GM21423 (cell line): ENCODE data around the gene CISD3.

Experiments used
- ATAC-seq: cut with Tn5 transposase; IDR thresholded peaks from one replicate; pipeline ENCODE4 v1.9.1; 2021; ENCODE audit warnings: mild to moderate bottlenecking, moderate library complexity; ENCODE audit not compliant: unreplicated experiment

The CISD3 gene

GRCh38 chr17:38742411-38743308, 12.5 kb downstream of the CISD3 start:
- ATAC-seq: no peak

GRCh38 chr17:38743556-38744171, 13.5 kb downstream of the CISD3 start:
- no peak for ATAC-seq

- ATAC-seq: no peak
Measured at GRCh38 chr17:38745545-38745944, 15.4 kb downstream of the CISD3 start.

- no peak for ATAC-seq
Measured at GRCh38 chr17:38746004-38746848, 16.1 kb downstream of the CISD3 start.

- no peak for ATAC-seq
Measured at GRCh38 chr17:38746849-38747462, 16.8 kb downstream of the CISD3 start.

GRCh38 chr17:38747463-38748148, 17.5 kb downstream of the CISD3 start:
- no peak for ATAC-seq

- ATAC-seq: no peak
Measured at GRCh38 chr17:38748149-38748891, 18.2 kb downstream of the CISD3 start, which contains the start of gene PCGF2. Gene PCGF2 (minus strand): TSS chr17:38748336. CDS start chr17:38740402, 7,934 bp downstream.

- ATAC-seq: no peak
Measured at GRCh38 chr17:38748892-38749222, 18.7 kb downstream of the CISD3 start.

- ATAC-seq: no peak
Measured at GRCh38 chr17:38749223-38750043, 19.3 kb downstream of the CISD3 start.

- no peak for ATAC-seq
Measured at GRCh38 chr17:38750044-38750311, 19.8 kb downstream of the CISD3 start.

GRCh38 chr17:38750312-38751121, 20.4 kb downstream of the CISD3 start:
- no peak for ATAC-seq

GRCh38 chr17:38751144-38751807, 21.1 kb downstream of the CISD3 start:
- no peak for ATAC-seq

- peak; percentile 23 for ATAC-seq
Measured at GRCh38 chr17:38751808-38752307, 21.7 kb downstream of the CISD3 start.

- peak; percentile 81 for ATAC-seq
Measured at GRCh38 chr17:38752308-38753070, 22.3 kb downstream of the CISD3 start, which contains the start of gene PSMB3. Gene PSMB3 (plus strand): TSS chr17:38752741. CDS start chr17:38752827, 86 bp downstream.

- no peak for ATAC-seq
Measured at GRCh38 chr17:38753071-38753506, 22.9 kb downstream of the CISD3 start.

GRCh38 chr17:38761612-38762011, 31.5 kb downstream of the CISD3 start:
- ATAC-seq: no peak

- no peak for ATAC-seq
Measured at GRCh38 chr17:38762231-38762630, 32.1 kb downstream of the CISD3 start.
